Stimulated activated CD8-positive, alpha-beta memory T cell treated with anti-CD3 and anti-CD28 coated beads, Interleukin-15, amount 100 ng/mL, for 4 hours (primary cell): ENCODE data around the gene RALGPS2.

ENCODE experiments used
- DNase-seq, 2 donors: peaks; one replicate each; pipeline ENCODE4 v3.0.0-alpha.2; 2020; ENCODE audit warnings: low read depth in 2 of 2

Gene RALGPS2

GRCh38 chr1:178864326-178864725, 139.3 kb downstream of the RALGPS2 start:
- no peak for DNase-seq

- no peak for DNase-seq
These were observed 142.6 kb downstream of the RALGPS2 start for GRCh38 chr1:178867670-178868069.

- DNase-seq = no peak
These were observed 143.7 kb downstream of the RALGPS2 start for GRCh38 chr1:178868706-178869105.

GRCh38 chr1:178869119-178869697, 144.2 kb downstream of the RALGPS2 start:
- DNase-seq = no peak

GRCh38 chr1:178870221-178870620, 145.2 kb downstream of the RALGPS2 start:
- DNase-seq = no peak

GRCh38 chr1:178870944-178871343, 145.9 kb downstream of the RALGPS2 start, which contains the start of gene ANGPTL1:
ANGPTL1 (minus strand) TSS chr1:178871077; CDS start chr1:178865776, 5,301 bp downstream.
- no peak for DNase-seq

GRCh38 chr1:178871551-178872320, 146.7 kb downstream of the RALGPS2 start:
- DNase-seq = no peak

- no peak for DNase-seq
These were observed 149.9 kb downstream of the RALGPS2 start for GRCh38 chr1:178874966-178875365.

GRCh38 chr1:178875936-178876335, 150.9 kb downstream of the RALGPS2 start:
- no peak for DNase-seq

GRCh38 chr1:178877896-178878295, 152.9 kb downstream of the RALGPS2 start:
- no peak for DNase-seq

- DNase-seq = no peak
These were observed 156.9 kb downstream of the RALGPS2 start for GRCh38 chr1:178881950-178882349.

- DNase-seq = no peak
These were observed 160.8 kb downstream of the RALGPS2 start for GRCh38 chr1:178885869-178886268.

GRCh38 chr1:178886551-178886950, 161.5 kb downstream of the RALGPS2 start:
- DNase-seq = no peak

GRCh38 chr1:178895928-178896327, 170.9 kb downstream of the RALGPS2 start:
- DNase-seq = no peak

GRCh38 chr1:178898401-178898800, 173.4 kb downstream of the RALGPS2 start:
- DNase-seq = no peak

- no peak for DNase-seq
These were observed 174.4 kb downstream of the RALGPS2 start for GRCh38 chr1:178899402-178899801.

GRCh38 chr1:178901482-178902125, 176.6 kb downstream of the RALGPS2 start:
- no peak for DNase-seq

- DNase-seq = no peak
These were observed 183.3 kb downstream of the RALGPS2 start for GRCh38 chr1:178908358-178908757.

- no peak for DNase-seq
These were observed 185.0 kb downstream of the RALGPS2 start for GRCh38 chr1:178910023-178910422.

GRCh38 chr1:178912597-178912996, 187.6 kb downstream of the RALGPS2 start:
- DNase-seq = no peak

GRCh38 chr1:178916448-178917174, 191.6 kb downstream of the RALGPS2 start:
- DNase-seq = no peak

GRCh38 chr1:178918308-178918707, 193.3 kb downstream of the RALGPS2 start:
- DNase-seq = no peak
